Smooth muscle cell (in vitro differentiated cells): ENCODE data around the gene SLC4A7. TPM values are rescaled to one million over a fixed set of nuclear protein-coding genes. Genes with fewer than 3 reads are reported as not detected.

Experiments
- DNase-seq: peaks from one replicate; lab custom pipeline; 2025; ENCODE audit not compliant: unreplicated experiment; lab: John Stamatoyannopoulos, UW
- H2AFZ ChIP-seq: fragments of 200-600 bp; sonication (generic); 2 replicates; pipeline ENCODE4 v1.6.0; 2016; ENCODE audit warnings: antibody characterized with exemption, low read depth, mild to moderate bottlenecking
- H3F3A ChIP-seq: fragments of 200-600 bp; sonication (generic); 2 replicates; pipeline ENCODE4 v1.6.0; 2017; ENCODE audit warnings: antibody characterized with exemption, low read depth
- H3K27ac ChIP-seq: fragments of 200-600 bp; sonication (generic); 2 replicates; pipeline ENCODE4 v1.5.1; 2016; ENCODE audit warnings: low read depth, mild to moderate bottlenecking
- H3K27me3 ChIP-seq: fragments of 200-600 bp; sonication (generic); 2 replicates; pipeline ENCODE4 v1.6.1; 2016; ENCODE audit warnings: low read depth, mild to moderate bottlenecking
- H3K36me3 ChIP-seq: fragments of 200-600 bp; sonication (generic); 2 replicates; pipeline ENCODE4 v1.5.1; 2016; ENCODE audit warnings: low read depth
- H3K4me1 ChIP-seq: fragments of 200-600 bp; sonication (generic); 2 replicates; pipeline ENCODE4 v1.5.1; 2016; ENCODE audit warnings: low read depth
- H3K4me2 ChIP-seq: fragments of 200-600 bp; sonication (generic); 2 replicates; pipeline ENCODE4 v1.6.0; 2016; ENCODE audit warnings: mild to moderate bottlenecking
- H3K4me3 ChIP-seq: fragments of 200-600 bp; sonication (generic); 2 replicates; pipeline ENCODE4 v1.5.1; 2016; ENCODE audit warnings: mild to moderate bottlenecking
- H3K79me2 ChIP-seq: fragments of 200-600 bp; sonication (generic); 2 replicates; pipeline ENCODE4 v1.6.0; 2016; ENCODE audit warnings: low read depth, mild to moderate bottlenecking
- H3K9ac ChIP-seq: fragments of 200-600 bp; sonication (generic); 2 replicates; pipeline ENCODE4 v1.6.0; 2016; ENCODE audit warnings: low read depth
- H3K9me3 ChIP-seq: fragments of 200-600 bp; sonication (generic); replicated peaks from 2 replicates; pipeline ENCODE4 v1.5.1; 2016; ENCODE audit warnings: low read depth
- H4K20me1 ChIP-seq: fragments of 200-600 bp; sonication (generic); 2 replicates; pipeline ENCODE4 v1.6.0; 2016; ENCODE audit warnings: low read depth
- CTCF ChIP-seq: fragments of 200-600 bp; sonication (generic); IDR thresholded peaks from 2 replicates; pipeline ENCODE4 v1.5.1; 2017; ENCODE audit warnings: borderline replicate concordance, mild to moderate bottlenecking, antibody characterized with exemption; ENCODE audit not compliant: insufficient read depth, poor library complexity, severe bottlenecking
- WGBS: methylation state at CpG from one replicate; pipeline ENCODE4 v1.1.7; 2016; ENCODE audit warnings: low lambda C conversion rate; 5-methylcytosine and 5-hydroxymethylcytosine counted together
- polyA plus RNA-seq: library from polyadenylated mRNA; unstranded; fragments of >200 nt; fragmentation: Nextera tagmentation; extraction: Ambion mirVana; gene quantifications from 2 replicates; pipeline ENCODE4 v1.2.1, GENCODE V29; 2016
- total RNA-seq: library from RNA; depleted of rRNA; stranded (reverse); fragments of >200 nt; gene quantifications from 2 replicates; pipeline ENCODE4 v1.2.3, GENCODE V29; 2014

Gene SLC4A7
- total and polyA plus RNA-seq, 2 experiments from 2014 or later = 13.1 to 62.8 TPM

GRCh38 chr3:27503526-27503925 is 19.3 kb upstream of the SLC4A7 start:
- Histone ChIP-seq H3K9ac (no peak overlapping the region), H3K27me3 (no peaks in the 10 kb centered on the region), H3K27ac (no peak overlapping the region)

GRCh38 chr3:27501759-27502158 is 17.6 kb upstream of the SLC4A7 start:
- Histone ChIP-seq H3K4me1 (no peaks in the 10 kb centered on the region), H3K4me3 (no peak overlapping the region), H3K27ac (no peak overlapping the region), H3F3A (no peaks in the 10 kb centered on the region), H3K9ac (no peak overlapping the region), H3K79me2 (no peaks in the 10 kb centered on the region), H3K36me3 (no peaks in the 10 kb centered on the region), H2AFZ (no peak overlapping the region), H4K20me1 (no peaks in the 10 kb centered on the region), H3K27me3 (no peaks in the 10 kb centered on the region), H3K4me2 (no peak overlapping the region), H3K9me3 (no peaks in the 10 kb centered on the region)
- 88% methylated on average over 3 of the region's 3 CpGs for WGBS
- no peak for TF ChIP-seq CTCF
- no peak for DNase-seq

More at GRCh38 chr3:27503526-27503925, 19.3 kb upstream of the SLC4A7 start:
- Histone ChIP-seq H3K36me3 (no peaks in the 10 kb centered on the region), H4K20me1 (no peaks in the 10 kb centered on the region), H3K4me3 (no peak overlapping the region), H2AFZ (no peak overlapping the region), H3K9me3 (no peaks in the 10 kb centered on the region), H3K4me1 (no peaks in the 10 kb centered on the region), H3K79me2 (no peaks in the 10 kb centered on the region), H3K4me2 (no peak overlapping the region), H3F3A (no peaks in the 10 kb centered on the region)
- no peak for TF ChIP-seq CTCF
- 86% methylated on average over 5 of the region's 5 CpGs for WGBS
- no peak for DNase-seq

- Histone ChIP-seq H4K20me1 (no peaks in the 10 kb centered on the region), H3K79me2 (no peaks in the 10 kb centered on the region)
Measured at GRCh38 chr3:27500986-27501385, 16.8 kb upstream of the SLC4A7 start.

More at GRCh38 chr3:27500986-27501385, 16.8 kb upstream of the SLC4A7 start:
- Histone ChIP-seq H3K9me3 (no peaks in the 10 kb centered on the region), H3K27ac (no peak overlapping the region), H3K4me3 (no peak overlapping the region), H3K4me2 (no peak overlapping the region), H3K9ac (no peak overlapping the region), H3K4me1 (no peaks in the 10 kb centered on the region), H3F3A (no peaks in the 10 kb centered on the region), H3K36me3 (no peaks in the 10 kb centered on the region), H2AFZ (no peak overlapping the region), H3K27me3 (no peaks in the 10 kb centered on the region)
- no peak for TF ChIP-seq CTCF
- no peak for DNase-seq
